Parathyroid adenoma (tissue), 2 donors: Measurements from ENCODE around the gene SGSH.
"Not testable (repeated sequence)": the region's sequence is repeated elsewhere in the genome, so short reads cannot be mapped to it uniquely, and the experiment has no call there.

Experiments used
- H2AFZ ChIP-seq: fragments of 300-600 bp; sonication (generic); one replicate; pipeline ENCODE4 v1.7.0; 2017; ENCODE audit warnings: antibody characterized with exemption, mild to moderate bottlenecking
- H3K27ac ChIP-seq: fragments of 300-600 bp; sonication (generic); one replicate; pipeline ENCODE4 v1.7.0; 2017
- H3K27me3 ChIP-seq: fragments of 300-600 bp; sonication (generic); one replicate; pipeline ENCODE4 v1.7.0; 2017; ENCODE audit warnings: low read length; ENCODE audit not compliant: control insufficient read depth, insufficient read depth
- H3K36me3 ChIP-seq: fragments of 300-600 bp; sonication (generic); one replicate; pipeline ENCODE4 v1.7.0; 2017; ENCODE audit warnings: low read length; ENCODE audit not compliant: control insufficient read depth, insufficient read depth
- H3K4me1 ChIP-seq: fragments of 300-600 bp; sonication (generic); one replicate; pipeline ENCODE4 v1.7.0; 2017; ENCODE audit warnings: control low read depth
- H3K4me2 ChIP-seq: fragments of 300-600 bp; sonication (generic); one replicate; pipeline ENCODE4 v1.7.0; 2017; ENCODE audit warnings: low read length
- H3K4me3 ChIP-seq: fragments of 300-600 bp; sonication (generic); one replicate; pipeline ENCODE4 v1.7.0; 2017; ENCODE audit warnings: low read depth, low read length
- H3K79me2 ChIP-seq: fragments of 300-600 bp; sonication (generic); one replicate; pipeline ENCODE4 v1.7.0; 2017; ENCODE audit warnings: control low read depth
- H3K9ac ChIP-seq: fragments of 300-600 bp; sonication (generic); one replicate; pipeline ENCODE4 v1.7.0; 2017; ENCODE audit warnings: mild to moderate bottlenecking
- H3K9me3 ChIP-seq: fragments of 300-600 bp; sonication (generic); one replicate; pipeline ENCODE4 v1.7.0; 2017; ENCODE audit warnings: low read length; ENCODE audit not compliant: control insufficient read depth
- TF ChIP-seq, protein P1 (sequence below): fragments of 300-600 bp; sonication (generic); IDR thresholded peaks from one replicate; pipeline ENCODE4 v1.7.0; 2017; ENCODE audit warnings: antibody characterized with exemption, mild to moderate bottlenecking
- donor health status: primary hyperparathyroidism.

Gene SGSH

GRCh38 chr17:80204626-80205468 is 15.3 kb downstream of the SGSH start:
- Histone ChIP-seq H3K4me2 (no peak overlapping the region), H3K4me3 (no peak overlapping the region), H3K9ac (no peak overlapping the region), H3K79me2 (no peaks in the 10 kb centered on the region), H2AFZ (no peak overlapping the region), H3K9me3 (no peaks in the 10 kb centered on the region), H3K4me1 (no peaks in the 10 kb centered on the region), H3K36me3 (no peaks in the 10 kb centered on the region), H3K27ac (no peak overlapping the region), H3K27me3 (no peaks in the 10 kb centered on the region)
- TF ChIP-seq, protein P1, sequence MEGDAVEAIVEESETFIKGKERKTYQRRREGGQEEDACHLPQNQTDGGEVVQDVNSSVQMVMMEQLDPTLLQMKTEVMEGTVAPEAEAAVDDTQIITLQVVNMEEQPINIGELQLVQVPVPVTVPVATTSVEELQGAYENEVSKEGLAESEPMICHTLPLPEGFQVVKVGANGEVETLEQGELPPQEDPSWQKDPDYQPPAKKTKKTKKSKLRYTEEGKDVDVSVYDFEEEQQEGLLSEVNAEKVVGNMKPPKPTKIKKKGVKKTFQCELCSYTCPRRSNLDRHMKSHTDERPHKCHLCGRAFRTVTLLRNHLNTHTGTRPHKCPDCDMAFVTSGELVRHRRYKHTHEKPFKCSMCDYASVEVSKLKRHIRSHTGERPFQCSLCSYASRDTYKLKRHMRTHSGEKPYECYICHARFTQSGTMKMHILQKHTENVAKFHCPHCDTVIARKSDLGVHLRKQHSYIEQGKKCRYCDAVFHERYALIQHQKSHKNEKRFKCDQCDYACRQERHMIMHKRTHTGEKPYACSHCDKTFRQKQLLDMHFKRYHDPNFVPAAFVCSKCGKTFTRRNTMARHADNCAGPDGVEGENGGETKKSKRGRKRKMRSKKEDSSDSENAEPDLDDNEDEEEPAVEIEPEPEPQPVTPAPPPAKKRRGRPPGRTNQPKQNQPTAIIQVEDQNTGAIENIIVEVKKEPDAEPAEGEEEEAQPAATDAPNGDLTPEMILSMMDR = no peak

GRCh38 chr17:80203471-80203963 is 16.6 kb downstream of the SGSH start:
- no peak overlapping the region for H3K4me2 ChIP-seq
- H2AFZ ChIP-seq = no peak overlapping the region
- H3K9me3 ChIP-seq = no peaks in the 10 kb centered on the region
- H3K79me2 ChIP-seq = no peaks in the 10 kb centered on the region
- no peak overlapping the region for H3K27ac ChIP-seq
- no peaks in the 10 kb centered on the region for H3K4me1 ChIP-seq
- H3K27me3 ChIP-seq = no peaks in the 10 kb centered on the region
- no peak overlapping the region for H3K9ac ChIP-seq
- no peaks in the 10 kb centered on the region for H3K36me3 ChIP-seq
- TF ChIP-seq, protein P1 = no peak
- H3K4me3 ChIP-seq = no peak overlapping the region

DNA sequence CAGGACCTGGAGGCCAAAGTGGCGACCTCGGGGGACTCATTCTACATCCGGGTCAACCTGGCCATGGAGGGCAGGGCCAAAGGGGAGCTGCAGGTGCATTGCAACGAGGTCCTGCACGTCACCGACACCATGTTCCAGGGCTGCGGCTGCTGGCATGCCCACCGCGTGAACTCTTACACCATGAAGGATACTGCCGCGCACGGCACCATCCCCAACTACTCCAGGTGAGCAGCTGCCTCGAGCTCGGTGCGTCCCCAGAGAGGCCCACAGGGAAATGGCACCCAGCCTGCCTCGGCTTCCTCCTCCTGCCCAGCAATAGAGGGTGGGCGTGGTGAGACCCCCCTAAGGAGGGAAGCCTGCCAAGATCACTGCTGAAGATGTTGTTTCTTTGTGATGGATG is 17.9 kb downstream of the SGSH start:
- TF ChIP-seq, protein P1 = no peak
- Histone ChIP-seq H3K36me3 (no peaks in the 10 kb centered on the region), H3K4me3 (no peak overlapping the region), H3K79me2 (no peaks in the 10 kb centered on the region), H3K27ac (no peak overlapping the region), H3K27me3 (no peaks in the 10 kb centered on the region), H2AFZ (no peak overlapping the region), H3K4me2 (no peak overlapping the region), H3K9me3 (no peaks in the 10 kb centered on the region), H3K9ac (no peak overlapping the region), H3K4me1 (no peaks in the 10 kb centered on the region)

DNA sequence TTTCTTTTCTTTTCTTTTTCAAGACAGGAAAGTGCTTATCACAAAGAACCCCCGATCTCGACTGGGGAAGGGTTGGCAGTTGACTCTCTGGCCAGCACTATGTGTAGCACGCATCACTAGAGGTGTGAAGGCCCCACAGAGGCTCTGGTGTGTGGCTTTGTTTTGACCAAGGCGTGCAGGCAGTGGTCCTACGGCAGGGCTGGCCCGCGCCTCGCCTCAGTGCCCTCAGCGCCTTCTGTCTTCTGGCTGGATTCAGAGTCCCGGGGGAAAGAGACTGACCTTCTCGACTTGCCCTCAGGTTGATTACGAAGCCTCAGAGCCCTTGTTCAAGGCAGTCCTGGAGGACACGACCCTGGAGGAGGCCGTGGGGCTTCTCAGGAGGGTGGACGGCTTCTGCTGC is 18.7 kb downstream of the SGSH start:
- Histone ChIP-seq H3K4me1 (no peaks in the 10 kb centered on the region), H3K4me2 (no peak overlapping the region), H3K36me3 (no peaks in the 10 kb centered on the region), H3K9me3 (no peaks in the 10 kb centered on the region), H2AFZ (no peak overlapping the region), H3K27me3 (no peaks in the 10 kb centered on the region), H3K4me3 (no peak overlapping the region), H3K9ac (no peak overlapping the region), H3K79me2 (no peaks in the 10 kb centered on the region), H3K27ac (no peak overlapping the region)
- TF ChIP-seq, protein P1 = no peak

GRCh38 chr17:80199295-80199694 is 20.8 kb downstream of the SGSH start:
- H3K4me2 ChIP-seq, H3K36me3 ChIP-seq, H3K4me1 ChIP-seq, H3K79me2 ChIP-seq, H3K9me3 ChIP-seq, H3K27me3 ChIP-seq, H3K9ac ChIP-seq, H3K4me3 ChIP-seq, H2AFZ ChIP-seq, H3K27ac ChIP-seq: not testable (repeated sequence)
